ENCODE results near the gene BRD3OS.

The BRD3OS gene

GRCh38 chr9:134003237-134003636, 22.0 kb upstream of the BRD3OS start:
- no peak for DNase-seq

- DNase-seq = no peak
These were observed 21.0 kb upstream of the BRD3OS start for GRCh38 chr9:134004131-134004873.

GRCh38 chr9:134004881-134005280, 20.4 kb upstream of the BRD3OS start:
- DNase-seq = no peak

- DNase-seq = no peak
These were observed 19.9 kb upstream of the BRD3OS start for GRCh38 chr9:134005381-134005780.

- no peak for DNase-seq
These were observed 18.1 kb upstream of the BRD3OS start for GRCh38 chr9:134007150-134007549.

- DNase-seq = no peak
These were observed 17.7 kb upstream of the BRD3OS start for GRCh38 chr9:134007571-134007970.

- no peak for DNase-seq
These were observed 14.7 kb upstream of the BRD3OS start for GRCh38 chr9:134010310-134011173.

- no peak for DNase-seq
These were observed 13.9 kb upstream of the BRD3OS start for GRCh38 chr9:134011401-134011800.

- DNase-seq = no peak
These were observed 10.3 kb upstream of the BRD3OS start for GRCh38 chr9:134014946-134015345.

GRCh38 chr9:134024214-134024792, 978 bp upstream of the BRD3OS start:
- DNase-seq = no peak

- peak in 25 of 56 donors; percentile 17 to 75 (median 59) for DNase-seq
These were observed 593 bp downstream of the BRD3OS start for GRCh38 chr9:134025606-134026541.

GRCh38 chr9:134026581-134026980, 1.3 kb downstream of the BRD3OS start:
- no peak for DNase-seq

- DNase-seq = no peak
These were observed 1.7 kb downstream of the BRD3OS start for GRCh38 chr9:134026981-134027380.

GRCh38 chr9:134027561-134027960, 2.3 kb downstream of the BRD3OS start:
- no peak for DNase-seq

GRCh38 chr9:134028076-134028475, 2.8 kb downstream of the BRD3OS start:
- DNase-seq = no peak

GRCh38 chr9:134028575-134029247, 3.4 kb downstream of the BRD3OS start:
- no peak for DNase-seq

- no peak for DNase-seq
These were observed 4.3 kb downstream of the BRD3OS start for GRCh38 chr9:134029248-134030226.

- no peak for DNase-seq
These were observed 5.7 kb downstream of the BRD3OS start for GRCh38 chr9:134030821-134031470.

- DNase-seq = no peak
These were observed 6.5 kb downstream of the BRD3OS start for GRCh38 chr9:134031783-134032182.
